Measurements from ENCODE around the gene IQSEC3. TPM values are rescaled to one million over a fixed set of nuclear protein-coding genes. Genes with fewer than 3 reads are reported as not detected.
A peak's percentile ranks its signal among the peaks of the same experiment; 100 is the strongest.

Gene IQSEC3
- total and polyA plus RNA-seq, 2 of the 13 experiments (the other 11 are each of a cell fraction or from before 2014, with no cell fraction given), result not detected

- Histone ChIP-seq H3K27ac (ENCODE audit: extremely low read length, insufficient read depth, low read length) (no peak overlapping the region), H3K4me2 (ENCODE audit: low read depth, low read length) (no peak overlapping the region), H2AFZ (ENCODE audit: low read length) (no peak overlapping the region), H3K4me1 (ENCODE audit: insufficient read depth, low read length) (peaks cover 2% of the 10 kb centered on the region), H3K79me2 (ENCODE audit: insufficient read depth, low read length) (no peaks in the 10 kb centered on the region), H3K9me3 (ENCODE audit: low read length) (no peaks in the 10 kb centered on the region), H3K27me3 (ENCODE audit: control insufficient read depth in 1 of 2, insufficient read depth in 2 of 2, low read length in 2 of 2) (peaks cover 2 to 60% of the 10 kb centered on the region in 2 experiments; a peak in 4 of 5 replicates), H4K20me1 (ENCODE audit: insufficient read depth, low read length) (no peaks in the 10 kb centered on the region), H3K36me3 (replicated peaks in 1 of 2; ENCODE audit: control insufficient read depth in 1 of 2, insufficient read depth in 2 of 2, low read length in 2 of 2) (no peaks in the 10 kb centered on the region), H3K4me3 (replicated peaks in 1 of 3; ENCODE audit: insufficient read depth in 1 of 3, low read depth in 2 of 3, low read length in 3 of 3) (no peak overlapping the region), H3K9ac (ENCODE audit: insufficient read depth, low read depth, low read length) (no peak overlapping the region)
- intact Hi-C loops (cut with micrococcal nuclease; ENCODE audit: unreplicated experiment), result no loop called here
- no TSS peak for BruUV-seq (replicated peaks)
- in situ Hi-C loops (cut with HindIII; ENCODE audit: extremely low pct_ligation_motif_present, low pct_unique_long_range_greater_than_20kb), result no loop called here
- DNase-seq (ENCODE audit: low spot score) (no peak), FAIRE-seq (no peak), ATAC-seq (no peak)
- TF ChIP-seq, protein P1, sequence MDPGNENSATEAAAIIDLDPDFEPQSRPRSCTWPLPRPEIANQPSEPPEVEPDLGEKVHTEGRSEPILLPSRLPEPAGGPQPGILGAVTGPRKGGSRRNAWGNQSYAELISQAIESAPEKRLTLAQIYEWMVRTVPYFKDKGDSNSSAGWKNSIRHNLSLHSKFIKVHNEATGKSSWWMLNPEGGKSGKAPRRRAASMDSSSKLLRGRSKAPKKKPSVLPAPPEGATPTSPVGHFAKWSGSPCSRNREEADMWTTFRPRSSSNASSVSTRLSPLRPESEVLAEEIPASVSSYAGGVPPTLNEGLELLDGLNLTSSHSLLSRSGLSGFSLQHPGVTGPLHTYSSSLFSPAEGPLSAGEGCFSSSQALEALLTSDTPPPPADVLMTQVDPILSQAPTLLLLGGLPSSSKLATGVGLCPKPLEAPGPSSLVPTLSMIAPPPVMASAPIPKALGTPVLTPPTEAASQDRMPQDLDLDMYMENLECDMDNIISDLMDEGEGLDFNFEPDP (CRISPR knock-in tag; conservative IDR thresholded peaks at IDR 0.05), result no peak
- 0 out of 2 replicates have a peak, but pooled peaks have one; percentile 31 for TF ChIP-seq EZH2 (conservative IDR thresholded peaks at IDR 0.05; ENCODE audit: low read depth, low read length)
- POLR2A ChIA-PET, result no interaction called here
- 29% methylated on average over 9 of the region's 12 CpGs for WGBS (ENCODE audit: low lambda C conversion rate)
- CTCF ChIA-PET (ENCODE audit: low intra/inter-chr PET ratio, low total read pairs), result no interaction called here
These were observed 32.4 kb downstream of the IQSEC3 start for GRCh38 chr12:98924-99352.

DNA sequence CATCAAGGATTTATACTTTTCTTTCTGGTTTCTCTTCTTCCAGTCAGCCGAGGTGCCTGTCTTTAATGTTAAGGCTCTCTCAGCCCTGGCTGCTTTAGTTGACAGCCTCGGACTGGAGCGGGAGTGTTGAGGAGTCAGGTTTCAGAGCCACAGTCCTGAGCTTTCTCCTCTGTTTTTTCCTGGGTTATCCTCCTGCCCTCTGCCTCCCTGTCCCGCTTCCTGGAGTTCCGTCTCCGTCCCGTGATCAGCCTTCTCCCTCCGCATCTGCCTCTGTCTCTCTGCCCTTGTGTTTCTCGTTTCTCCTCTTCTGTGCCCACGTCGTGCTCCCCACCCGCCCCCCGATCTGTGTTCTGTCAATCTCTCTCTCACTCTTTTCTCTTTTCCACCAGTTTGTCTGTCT, 33.0 kb downstream of the IQSEC3 start:
- Histone ChIP-seq H3K27me3 (ENCODE audit: control insufficient read depth in 1 of 2, insufficient read depth in 2 of 2, low read length in 2 of 2) (peaks cover 2 to 60% of the 10 kb centered on the region in 2 experiments; a peak in 4 of 5 replicates), H3K9me3 (ENCODE audit: low read length) (no peaks in the 10 kb centered on the region), H3K9ac (ENCODE audit: insufficient read depth, low read depth, low read length) (no peak overlapping the region), H2AFZ (ENCODE audit: low read length) (no peak overlapping the region), H4K20me1 (ENCODE audit: insufficient read depth, low read length) (no peaks in the 10 kb centered on the region), H3K79me2 (ENCODE audit: insufficient read depth, low read length) (no peaks in the 10 kb centered on the region), H3K4me1 (ENCODE audit: insufficient read depth, low read length) (peaks cover 9% of the 10 kb centered on the region), H3K4me2 (ENCODE audit: low read depth, low read length) (no peak overlapping the region), H3K27ac (ENCODE audit: extremely low read length, insufficient read depth, low read length) (no peak overlapping the region), H3K4me3 (replicated peaks in 1 of 3; ENCODE audit: insufficient read depth in 1 of 3, low read depth in 2 of 3, low read length in 3 of 3) (no peak overlapping the region), H3K36me3 (replicated peaks in 1 of 2; ENCODE audit: control insufficient read depth in 1 of 2, insufficient read depth in 2 of 2, low read length in 2 of 2) (no peaks in the 10 kb centered on the region)
- BruUV-seq (replicated peaks), result no TSS peak
- in situ Hi-C loops (cut with HindIII; ENCODE audit: extremely low pct_ligation_motif_present, low pct_unique_long_range_greater_than_20kb) (no loop called here), intact Hi-C loops (cut with micrococcal nuclease; ENCODE audit: unreplicated experiment) (no loop called here)
- CTCF ChIA-PET (ENCODE audit: low intra/inter-chr PET ratio, low total read pairs), result no interaction called here
- no peak for FAIRE-seq
- DNase-seq (ENCODE audit: low spot score), result no peak
- ATAC-seq, result peak; percentile 35; the same call in 1 of the 3 replicates
- WGBS (ENCODE audit: low lambda C conversion rate), result 6% methylated on average over 13 of the region's 13 CpGs
- POLR2A ChIA-PET, result no interaction called here
- no peak for TF ChIP-seq HNRNPL (IDR thresholded peaks at IDR 0.05; ENCODE audit: low read depth, low read length)
- TF ChIP-seq ZNF768 (CRISPR knock-in tag; IDR thresholded peaks at IDR 0.05), result no peak
- no peak for TF ChIP-seq ZSCAN9 (CRISPR knock-in tag; IDR thresholded peaks at IDR 0.05; ENCODE audit: borderline replicate concordance)
- TF ChIP-seq SAFB2 (CRISPR knock-in tag; IDR thresholded peaks at IDR 0.05; ENCODE audit: borderline replicate concordance, low read depth), result no peak
- no peak for TF ChIP-seq NFYB (CRISPR knock-in tag; IDR thresholded peaks at IDR 0.05)
- TF ChIP-seq, protein P2, sequence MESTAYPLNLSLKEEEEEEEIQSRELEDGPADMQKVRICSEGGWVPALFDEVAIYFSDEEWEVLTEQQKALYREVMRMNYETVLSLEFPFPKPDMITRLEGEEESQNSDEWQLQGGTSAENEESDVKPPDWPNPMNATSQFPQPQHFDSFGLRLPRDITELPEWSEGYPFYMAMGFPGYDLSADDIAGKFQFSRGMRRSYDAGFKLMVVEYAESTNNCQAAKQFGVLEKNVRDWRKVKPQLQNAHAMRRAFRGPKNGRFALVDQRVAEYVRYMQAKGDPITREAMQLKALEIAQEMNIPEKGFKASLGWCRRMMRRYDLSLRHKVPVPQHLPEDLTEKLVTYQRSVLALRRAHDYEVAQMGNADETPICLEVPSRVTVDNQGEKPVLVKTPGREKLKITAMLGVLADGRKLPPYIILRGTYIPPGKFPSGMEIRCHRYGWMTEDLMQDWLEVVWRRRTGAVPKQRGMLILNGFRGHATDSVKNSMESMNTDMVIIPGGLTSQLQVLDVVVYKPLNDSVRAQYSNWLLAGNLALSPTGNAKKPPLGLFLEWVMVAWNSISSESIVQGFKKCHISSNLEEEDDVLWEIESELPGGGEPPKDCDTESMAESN (CRISPR knock-in tag; conservative IDR thresholded peaks at IDR 0.05), result no peak
- TF ChIP-seq, protein P3, sequence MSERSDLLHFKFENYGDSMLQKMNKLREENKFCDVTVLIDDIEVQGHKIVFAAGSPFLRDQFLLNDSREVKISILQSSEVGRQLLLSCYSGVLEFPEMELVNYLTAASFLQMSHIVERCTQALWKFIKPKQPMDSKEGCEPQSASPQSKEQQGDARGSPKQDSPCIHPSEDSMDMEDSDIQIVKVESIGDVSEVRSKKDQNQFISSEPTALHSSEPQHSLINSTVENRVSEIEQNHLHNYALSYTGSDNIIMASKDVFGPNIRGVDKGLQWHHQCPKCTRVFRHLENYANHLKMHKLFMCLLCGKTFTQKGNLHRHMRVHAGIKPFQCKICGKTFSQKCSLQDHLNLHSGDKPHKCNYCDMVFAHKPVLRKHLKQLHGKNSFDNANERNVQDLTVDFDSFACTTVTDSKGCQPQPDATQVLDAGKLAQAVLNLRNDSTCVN (CRISPR knock-in tag; IDR thresholded peaks at IDR 0.05; ENCODE audit: borderline replicate concordance), result no peak
- no peak for TF ChIP-seq MZF1 (CRISPR knock-in tag; IDR thresholded peaks at IDR 0.05; ENCODE audit: borderline replicate concordance)
- no peak for TF ChIP-seq GFI1 (CRISPR knock-in tag; IDR thresholded peaks at IDR 0.05; ENCODE audit: borderline replicate concordance)
- no peak for TF ChIP-seq DNMT1 (CRISPR knock-in tag; IDR thresholded peaks at IDR 0.05)
